ENCODE measurements around the gene DCDC2C.

Gene DCDC2C

GRCh38 chr2:3747032-3747654 lies 43.8 kb downstream of the DCDC2C start:
- no peak for DNase-seq

GRCh38 chr2:3747826-3748225 lies 44.5 kb downstream of the DCDC2C start:
- no peak for DNase-seq

- no peak for DNase-seq
Observed at GRCh38 chr2:3749201-3749600, 45.8 kb downstream of the DCDC2C start.

GRCh38 chr2:3751251-3751650 lies 47.9 kb downstream of the DCDC2C start:
- DNase-seq = no peak

- no peak for DNase-seq
Observed at GRCh38 chr2:3751806-3752205, 48.4 kb downstream of the DCDC2C start.

GRCh38 chr2:3752376-3752775 lies 49.0 kb downstream of the DCDC2C start:
- no peak for DNase-seq

GRCh38 chr2:3753561-3753960 lies 50.2 kb downstream of the DCDC2C start:
- no peak for DNase-seq

GRCh38 chr2:3754280-3754679 lies 50.9 kb downstream of the DCDC2C start:
- DNase-seq = no peak

GRCh38 chr2:3754795-3755194 lies 51.4 kb downstream of the DCDC2C start:
- no peak for DNase-seq

- no peak for DNase-seq
Observed at GRCh38 chr2:3755277-3755676, 51.9 kb downstream of the DCDC2C start.

- no peak for DNase-seq
Observed at GRCh38 chr2:3756306-3756705, 52.9 kb downstream of the DCDC2C start.

GRCh38 chr2:3758906-3759305 lies 55.5 kb downstream of the DCDC2C start:
- no peak for DNase-seq

GRCh38 chr2:3759331-3759730 lies 56.0 kb downstream of the DCDC2C start:
- no peak for DNase-seq

- no peak for DNase-seq
Observed at GRCh38 chr2:3759761-3760160, 56.4 kb downstream of the DCDC2C start.

GRCh38 chr2:3761272-3761671 lies 57.9 kb downstream of the DCDC2C start:
- DNase-seq = no peak

- DNase-seq = no peak
Observed at GRCh38 chr2:3762771-3763447, 59.5 kb downstream of the DCDC2C start.

GRCh38 chr2:3766824-3767223 lies 63.4 kb downstream of the DCDC2C start:
- no peak for DNase-seq

GRCh38 chr2:3768960-3769765 lies 65.8 kb downstream of the DCDC2C start:
- DNase-seq = no peak

- DNase-seq = no peak
Observed at GRCh38 chr2:3769766-3770165, 66.4 kb downstream of the DCDC2C start.

GRCh38 chr2:3770724-3771415 lies 67.5 kb downstream of the DCDC2C start:
- DNase-seq = no peak

- DNase-seq = no peak
Observed at GRCh38 chr2:3771576-3771975, 68.2 kb downstream of the DCDC2C start.

GRCh38 chr2:3774336-3774735 lies 71.0 kb downstream of the DCDC2C start:
- no peak for DNase-seq

GRCh38 chr2:3776311-3776710 lies 72.9 kb downstream of the DCDC2C start:
- no peak for DNase-seq
